Measurements from ENCODE around the gene BLACAT1.

Gene BLACAT1

DNA sequence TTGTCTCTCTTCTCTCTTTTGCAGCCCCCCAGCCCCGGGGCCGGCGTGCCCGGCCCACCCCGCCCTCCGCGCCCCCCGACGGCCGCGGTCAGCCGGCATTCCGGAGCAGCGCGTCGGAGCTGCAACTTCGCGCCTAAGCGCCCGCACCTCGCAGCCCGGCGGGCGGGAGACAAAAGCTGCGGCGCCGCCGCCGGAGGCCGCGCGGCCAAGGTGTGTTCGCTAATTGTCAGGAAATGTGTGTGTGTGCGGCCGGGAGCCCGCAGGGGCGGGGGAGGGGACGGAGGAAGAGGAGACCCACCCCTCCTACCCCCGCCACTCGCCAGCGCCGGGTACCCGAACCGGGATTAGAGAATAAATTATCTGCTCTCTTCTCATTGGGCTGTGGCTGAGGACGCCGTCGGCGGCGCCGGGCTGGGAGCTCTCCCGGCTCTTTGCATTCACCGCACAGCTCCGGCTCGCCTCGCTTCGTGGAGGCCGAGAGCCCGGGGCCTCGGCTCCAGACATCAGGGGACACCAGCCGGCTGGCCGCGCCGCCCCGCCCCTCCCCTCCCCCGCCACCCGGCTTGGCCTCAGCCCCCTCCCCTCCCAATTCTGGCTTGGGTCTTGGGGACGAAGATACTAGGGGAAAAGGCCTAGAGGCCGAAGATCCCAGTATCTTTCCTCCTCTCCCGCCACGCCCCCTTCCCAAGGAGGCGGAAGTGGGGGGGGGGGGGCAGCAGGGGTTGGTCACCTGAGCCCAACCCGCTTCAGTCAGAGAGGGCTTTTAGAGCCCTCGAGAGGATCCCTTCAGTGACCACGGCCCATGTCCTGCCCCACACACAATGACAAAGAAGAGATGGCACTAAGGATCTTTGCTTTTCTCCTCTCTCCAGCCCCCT is 1.3 kb upstream of the BLACAT1 start:
- TF ChIP-seq, protein P1, sequence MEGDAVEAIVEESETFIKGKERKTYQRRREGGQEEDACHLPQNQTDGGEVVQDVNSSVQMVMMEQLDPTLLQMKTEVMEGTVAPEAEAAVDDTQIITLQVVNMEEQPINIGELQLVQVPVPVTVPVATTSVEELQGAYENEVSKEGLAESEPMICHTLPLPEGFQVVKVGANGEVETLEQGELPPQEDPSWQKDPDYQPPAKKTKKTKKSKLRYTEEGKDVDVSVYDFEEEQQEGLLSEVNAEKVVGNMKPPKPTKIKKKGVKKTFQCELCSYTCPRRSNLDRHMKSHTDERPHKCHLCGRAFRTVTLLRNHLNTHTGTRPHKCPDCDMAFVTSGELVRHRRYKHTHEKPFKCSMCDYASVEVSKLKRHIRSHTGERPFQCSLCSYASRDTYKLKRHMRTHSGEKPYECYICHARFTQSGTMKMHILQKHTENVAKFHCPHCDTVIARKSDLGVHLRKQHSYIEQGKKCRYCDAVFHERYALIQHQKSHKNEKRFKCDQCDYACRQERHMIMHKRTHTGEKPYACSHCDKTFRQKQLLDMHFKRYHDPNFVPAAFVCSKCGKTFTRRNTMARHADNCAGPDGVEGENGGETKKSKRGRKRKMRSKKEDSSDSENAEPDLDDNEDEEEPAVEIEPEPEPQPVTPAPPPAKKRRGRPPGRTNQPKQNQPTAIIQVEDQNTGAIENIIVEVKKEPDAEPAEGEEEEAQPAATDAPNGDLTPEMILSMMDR (conservative IDR thresholded peaks at IDR 0.05; ENCODE audit: control insufficient read depth, insufficient read depth, low read depth, low read length) = no peak
- DNase-seq (ENCODE audit: low read depth) = no peak
- H3K4me3 ChIP-seq (ENCODE audit: control insufficient read depth, low read depth, low read length) = no peak overlapping the region

DNA sequence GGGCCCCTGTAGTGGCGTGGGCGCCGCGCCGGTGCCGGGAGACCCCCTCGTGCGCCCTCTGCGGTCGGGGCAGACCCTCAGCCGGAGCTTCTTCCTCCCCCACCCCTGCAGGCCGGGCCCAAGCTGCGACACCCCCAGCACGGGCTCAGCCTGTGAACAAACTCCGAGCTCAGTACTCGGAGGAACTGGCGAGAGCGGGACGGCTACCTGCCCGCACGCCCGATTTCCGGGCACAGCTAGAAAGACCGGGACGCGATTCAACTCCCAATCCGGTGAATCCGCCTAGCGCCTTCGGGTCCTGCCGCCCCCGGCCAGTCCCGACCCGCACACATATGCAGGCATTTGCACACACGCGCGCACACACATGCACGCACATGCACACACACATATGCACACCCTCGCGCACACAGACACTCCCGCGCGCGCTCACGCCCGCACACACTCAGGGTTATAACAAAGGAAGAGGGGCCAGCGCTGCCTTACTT is 580 bp upstream of the BLACAT1 start:
- DNase-seq (ENCODE audit: low read depth) = no peak
- no peak overlapping the region for H3K4me3 ChIP-seq (ENCODE audit: control insufficient read depth, low read depth, low read length)
- TF ChIP-seq, protein P1 (conservative IDR thresholded peaks at IDR 0.05; ENCODE audit: control insufficient read depth, insufficient read depth, low read depth, low read length) = no peak

DNA sequence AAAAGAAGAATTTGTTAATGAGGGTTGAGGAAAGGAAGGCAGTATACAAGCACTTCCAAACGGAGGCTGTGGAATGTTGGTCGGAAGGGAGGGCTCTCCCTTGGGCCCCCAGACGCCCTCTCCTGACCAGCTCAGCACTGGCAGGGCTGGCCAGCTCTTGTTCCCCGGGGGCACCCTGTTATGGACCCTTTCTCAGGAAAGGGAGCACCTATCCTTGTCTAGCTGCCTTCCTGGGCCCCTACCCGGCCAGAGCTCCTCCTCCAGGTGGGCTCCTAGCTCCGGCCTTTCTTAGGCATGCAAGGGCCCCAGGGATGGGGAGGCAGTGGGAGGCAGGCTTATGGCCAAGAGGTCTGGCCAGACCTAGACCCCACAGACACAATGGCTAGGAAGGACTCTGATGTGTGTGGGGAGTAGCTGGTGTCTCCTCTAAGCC is 926 bp downstream of the BLACAT1 start:
- H3K4me3 ChIP-seq (ENCODE audit: control insufficient read depth, low read depth, low read length) = no peak overlapping the region
- no peak for DNase-seq (ENCODE audit: low read depth)
- TF ChIP-seq, protein P1 (conservative IDR thresholded peaks at IDR 0.05; ENCODE audit: control insufficient read depth, insufficient read depth, low read depth, low read length) = no peak

DNA sequence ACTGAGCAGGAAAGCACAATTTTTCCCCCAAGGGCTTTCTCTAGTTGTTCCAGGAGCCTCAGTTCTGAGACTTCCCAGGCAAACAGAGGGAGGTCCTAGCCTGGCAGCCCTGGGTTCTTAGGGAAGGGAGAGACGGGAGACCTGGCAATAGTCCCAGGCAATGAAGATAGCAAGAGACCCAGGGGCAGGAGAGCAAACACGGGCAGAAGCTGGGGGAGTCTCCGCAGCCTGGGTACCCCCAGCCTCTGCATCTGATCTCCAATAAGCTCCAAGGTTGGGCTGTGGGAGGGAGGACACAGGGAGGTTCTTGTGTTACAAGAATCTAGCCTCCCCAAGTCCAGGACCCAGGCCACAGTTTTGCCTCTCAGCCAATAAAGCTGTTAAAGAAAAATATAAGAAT is 2.4 kb downstream of the BLACAT1 start:
- DNase-seq (ENCODE audit: low read depth) = no peak
- H3K4me3 ChIP-seq (ENCODE audit: control insufficient read depth, low read depth, low read length) = no peak overlapping the region
- TF ChIP-seq, protein P1 (conservative IDR thresholded peaks at IDR 0.05; ENCODE audit: control insufficient read depth, insufficient read depth, low read depth, low read length) = no peak

DNA sequence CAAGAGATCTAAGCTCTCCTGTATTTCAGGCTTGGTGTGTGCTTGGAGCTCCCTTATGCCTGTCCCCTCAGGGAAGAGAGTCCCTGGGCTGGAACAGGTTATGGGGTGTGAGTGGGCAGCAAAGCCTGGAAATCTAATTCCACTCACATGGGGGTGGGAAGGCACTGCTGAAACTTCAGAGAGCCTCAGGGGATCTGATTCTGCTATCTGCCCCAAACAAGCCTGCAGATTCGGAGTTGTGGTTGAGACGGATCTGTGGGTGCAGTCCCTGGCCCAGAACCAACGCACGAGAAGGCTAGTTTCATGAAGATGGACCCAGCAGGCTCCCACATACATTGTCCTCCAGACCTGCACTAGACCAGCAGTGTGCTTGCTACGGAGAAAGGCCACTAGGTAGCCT is 2.9 kb downstream of the BLACAT1 start:
- no peak overlapping the region for H3K4me3 ChIP-seq (ENCODE audit: control insufficient read depth, low read depth, low read length)
- TF ChIP-seq, protein P1 (conservative IDR thresholded peaks at IDR 0.05; ENCODE audit: control insufficient read depth, insufficient read depth, low read depth, low read length) = no peak
- DNase-seq (ENCODE audit: low read depth) = no peak

DNA sequence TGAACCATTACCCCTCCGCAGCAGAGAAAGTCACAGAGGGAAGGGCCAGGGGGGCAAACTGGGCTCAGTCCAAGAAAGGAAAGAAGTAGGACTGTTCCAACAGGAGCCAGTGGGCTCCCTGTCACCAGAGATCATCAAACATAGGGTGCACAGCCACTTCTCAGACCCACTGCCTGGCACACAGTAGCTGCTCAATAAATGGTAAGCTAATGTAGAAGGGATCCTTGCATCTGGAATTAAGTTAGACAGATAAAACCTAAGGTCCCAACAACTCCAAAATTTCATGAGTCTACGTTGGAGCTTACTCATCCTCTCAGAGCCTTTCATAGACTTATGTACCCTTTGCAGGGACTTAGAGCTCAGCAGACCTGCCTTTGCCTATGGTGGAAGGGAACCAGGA is 3.5 kb downstream of the BLACAT1 start:
- no peak overlapping the region for H3K4me3 ChIP-seq (ENCODE audit: control insufficient read depth, low read depth, low read length)
- DNase-seq (ENCODE audit: low read depth) = no peak
- TF ChIP-seq, protein P1 (conservative IDR thresholded peaks at IDR 0.05; ENCODE audit: control insufficient read depth, insufficient read depth, low read depth, low read length) = no peak
